ENCODE measurements around the gene SETD7.

GRCh38 chr4:139564502-139564901, 8.5 kb upstream of the SETD7 start:
- TF ChIP-seq CTCF (IDR thresholded peaks at IDR 0.05) (no peak), POLR2A (IDR thresholded peaks at IDR 0.05) (no peak)
